Testis (tissue), 2 donors: ENCODE results near the gene TMEM63B.

Experiments
- CTCF ChIP-seq, 3 experiments: fragments of 450-650 bp in 2 of 3; fragments of 200-600 bp in 1 of 3; sonication (generic) in 1 of 3; IDR thresholded peaks; one replicate each; pipeline ENCODE4 v1.5.1; 2016 to 2019; ENCODE audit warnings: antibody characterized with exemption in 3 of 3, mild to moderate bottlenecking in 2 of 3, moderate library complexity in 1 of 3
- POLR2A ChIP-seq: fragments of 450-650 bp; IDR thresholded peaks from one replicate; pipeline ENCODE4 v1.6.1; 2017; ENCODE audit warnings: antibody characterized with exemption, mild to moderate bottlenecking, moderate library complexity

GRCh38 chr6:44193307-44193910 lies 66.1 kb downstream of the TMEM63B start:
- no peak for TF ChIP-seq CTCF (IDR thresholded peaks at IDR 0.05)
- TF ChIP-seq POLR2A: no peak
